Activated naive CD8-positive, alpha-beta T cell treated with anti-CD3 and anti-CD28 coated beads, Interleukin-2, amount 50 U/mL, for 16 hours (primary cell): ENCODE results near the gene LTF.
"Not testable (repeated sequence)": the region's sequence is repeated elsewhere in the genome, so short reads cannot be mapped to it uniquely, and the experiment has no call there.

Experiments used
- DNase-seq: peaks from one replicate; pipeline ENCODE4 v3.0.0-alpha.2; 2020; ENCODE audit warnings: low read depth, low spot score

LTF gene

DNA sequence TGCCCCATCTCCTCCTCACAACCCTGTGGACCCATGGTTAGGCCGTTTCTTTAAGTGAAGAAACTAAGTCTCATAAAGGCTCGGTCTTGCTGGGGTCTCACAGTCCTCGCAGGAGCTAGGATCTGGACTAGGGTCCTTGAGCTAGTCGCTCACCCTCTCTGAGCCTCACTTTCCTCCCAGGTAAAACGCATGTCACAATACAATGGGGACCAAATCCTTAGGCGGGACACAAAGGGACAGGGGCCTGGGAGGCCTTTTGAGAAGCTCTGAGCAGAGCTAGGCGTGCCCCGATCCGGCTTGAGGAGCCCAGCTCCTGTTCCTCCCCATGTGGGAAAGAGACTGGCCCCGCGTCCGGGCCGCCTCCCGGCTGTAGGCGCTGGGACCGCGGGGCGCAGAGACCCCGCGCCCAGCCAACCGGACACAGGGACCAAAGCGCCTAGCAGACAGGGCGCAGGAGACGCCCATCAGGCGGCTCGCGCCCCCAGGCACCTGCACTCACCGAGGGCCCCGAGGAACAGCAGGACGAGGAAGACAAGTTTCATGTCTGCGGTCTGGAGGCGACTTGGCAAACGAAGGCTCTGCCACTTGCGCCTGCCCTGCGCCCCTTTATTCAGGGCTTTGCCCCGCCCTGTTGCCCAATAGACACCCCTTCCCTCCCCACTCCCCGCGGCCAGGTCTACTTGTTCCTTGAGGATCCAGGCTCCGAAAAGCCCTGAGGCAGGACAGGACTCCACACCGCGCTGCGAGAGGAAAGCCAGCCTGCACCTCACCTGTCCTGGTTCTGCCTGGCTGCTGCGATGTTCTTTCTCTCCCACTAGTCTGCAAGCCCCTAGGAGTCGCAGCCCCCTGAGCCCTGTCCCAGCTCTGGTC, at the start of gene LTF:
Gene LTF, minus strand, starts transcription at position 580 of the 870 bp plus-strand sequence. Its CDS starts 38 bp downstream, at position 542.
- no peak for DNase-seq

DNA sequence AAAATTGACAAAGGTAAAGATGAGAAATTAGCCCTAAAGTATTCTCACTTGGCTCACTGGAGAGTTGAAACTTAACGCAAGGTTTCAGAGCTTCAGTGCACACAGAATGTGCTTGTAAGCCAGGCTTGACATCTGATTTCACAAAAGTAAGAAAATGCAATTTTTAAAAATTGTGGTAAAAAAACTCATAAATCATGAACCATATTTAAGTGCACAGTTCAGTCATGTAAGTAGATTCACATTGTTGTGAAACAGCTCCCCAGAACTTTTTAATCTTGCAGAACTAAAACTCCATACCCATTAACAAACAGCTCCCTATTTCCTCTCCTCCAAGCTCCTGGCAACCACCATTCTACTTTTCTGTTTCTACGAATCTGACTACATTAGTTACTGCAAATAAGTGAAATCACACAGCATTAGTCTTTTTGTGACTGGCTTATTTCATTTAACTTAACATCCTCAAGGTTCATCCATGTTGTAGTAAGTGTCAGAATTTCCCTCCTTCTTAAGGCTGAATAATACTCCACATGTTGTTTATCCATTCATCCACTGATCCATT, 47.6 kb upstream of the LTF start:
- DNase-seq = no peak

DNA sequence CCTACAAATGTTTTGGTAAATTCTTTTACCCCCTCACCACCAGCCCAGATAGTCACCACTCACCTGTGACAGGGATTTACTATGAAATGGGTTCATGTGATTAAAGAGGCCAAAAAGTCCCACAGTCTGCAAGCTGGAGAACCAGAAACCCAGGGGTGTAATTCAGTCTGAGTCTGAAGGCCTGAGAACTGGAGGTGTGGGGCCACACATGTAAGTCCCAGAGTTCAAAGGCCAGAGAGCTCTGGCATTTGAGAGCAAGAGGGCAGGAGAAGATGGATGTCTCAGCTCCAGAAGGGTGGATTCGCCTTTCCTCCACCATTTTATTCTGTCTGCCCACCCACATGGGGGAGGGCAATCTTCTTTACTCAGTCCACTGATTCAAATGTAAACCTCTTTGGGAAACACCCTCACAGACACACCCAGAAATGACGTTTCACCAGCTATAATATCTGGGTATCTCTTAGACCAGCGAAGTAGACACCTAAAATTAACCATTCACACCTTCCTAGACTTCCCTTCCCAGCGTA, 45.0 kb upstream of the LTF start:
- no peak for DNase-seq

DNA sequence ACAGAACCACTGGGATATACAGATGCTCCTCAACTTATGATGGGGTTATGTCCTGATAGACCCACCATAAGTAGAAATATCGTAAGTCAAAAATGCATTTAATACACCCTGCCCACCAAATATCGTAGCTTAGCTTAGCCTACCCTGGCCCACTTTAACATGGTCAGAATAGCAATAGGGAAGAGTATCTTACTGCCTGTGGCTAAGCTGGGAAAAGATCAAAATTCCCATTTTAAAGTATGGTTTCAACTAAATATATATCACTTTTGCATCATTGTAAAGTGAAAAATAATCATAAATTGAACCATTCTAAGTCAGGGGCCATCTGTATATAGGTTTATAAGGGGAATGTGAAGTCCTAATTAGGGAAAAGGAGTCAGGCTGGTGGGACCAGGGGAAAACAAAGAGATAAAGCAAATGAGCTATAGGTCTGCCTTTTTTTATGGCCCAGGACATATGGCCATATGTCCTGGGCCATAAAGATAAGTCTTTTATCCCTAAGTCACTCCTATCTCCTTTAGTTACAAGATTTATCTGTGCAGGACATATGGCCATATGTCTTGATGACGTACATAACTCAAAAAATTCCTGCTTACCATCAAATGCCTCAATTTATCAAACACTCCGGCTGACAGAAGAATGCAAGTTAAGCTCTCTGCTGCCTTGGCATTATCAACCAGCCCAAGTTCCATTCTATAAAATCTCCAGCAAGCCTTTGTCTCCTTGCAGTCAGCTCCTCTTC, 44.3 kb upstream of the LTF start:
- DNase-seq = no peak

DNA sequence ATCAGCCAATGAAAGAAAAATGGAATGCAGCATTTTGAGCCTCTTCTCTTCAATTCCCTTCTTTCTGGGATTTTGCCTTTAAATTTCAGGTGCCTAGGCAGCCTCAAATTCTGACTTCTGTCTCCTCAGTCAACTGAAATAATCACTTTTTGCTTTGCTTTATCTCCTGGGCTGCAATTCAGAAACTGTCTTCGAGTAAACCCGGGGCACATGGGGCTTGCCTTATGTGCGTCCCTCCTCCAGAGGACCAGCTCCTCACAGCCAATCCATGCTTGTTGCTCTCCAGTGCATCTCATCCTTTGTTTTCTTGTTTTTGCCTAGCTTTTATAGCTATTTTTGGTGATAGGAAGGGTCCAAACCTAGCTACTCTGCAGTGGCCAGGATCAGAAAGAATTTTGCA, 41.8 kb upstream of the LTF start:
- DNase-seq = no peak

DNA sequence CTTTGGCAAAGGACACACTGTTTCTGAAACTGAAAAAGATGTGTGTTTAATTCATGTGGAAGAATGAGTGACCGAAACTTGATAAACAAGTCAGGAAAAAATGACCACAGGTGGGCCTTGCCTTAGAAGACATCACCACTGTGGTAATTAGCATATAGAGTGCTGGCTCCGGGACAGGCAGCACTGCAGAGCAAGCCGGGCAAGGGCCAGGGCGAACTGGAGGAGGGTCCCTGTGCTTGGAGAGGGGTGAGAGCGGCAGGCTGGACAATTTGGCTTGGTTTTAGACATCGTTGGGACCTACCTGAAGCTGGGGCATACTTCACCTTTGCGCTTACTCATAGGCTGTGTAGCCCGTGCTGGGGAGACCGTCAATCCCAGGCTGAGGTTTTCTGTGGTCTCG, 41.2 kb upstream of the LTF start:
- DNase-seq = no peak

DNA sequence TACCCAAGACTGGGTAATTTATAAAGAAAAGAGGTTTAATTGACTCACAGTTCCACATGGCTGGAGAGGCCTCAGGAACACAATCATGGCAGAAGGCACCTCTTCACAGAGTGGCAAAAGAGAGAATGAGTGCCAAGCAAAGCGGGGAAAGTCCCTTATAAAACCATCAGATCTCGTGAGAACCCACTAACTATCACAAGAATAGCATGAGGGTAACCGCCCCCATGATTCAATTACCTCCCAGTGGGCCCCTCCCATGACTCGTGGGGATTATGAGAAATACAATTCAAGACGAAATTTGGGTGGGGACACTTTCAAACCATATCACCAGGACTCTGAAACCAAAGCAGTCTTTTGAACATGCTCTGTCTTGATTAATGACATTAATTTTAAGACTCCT, 40.1 kb upstream of the LTF start:
- no peak for DNase-seq

DNA sequence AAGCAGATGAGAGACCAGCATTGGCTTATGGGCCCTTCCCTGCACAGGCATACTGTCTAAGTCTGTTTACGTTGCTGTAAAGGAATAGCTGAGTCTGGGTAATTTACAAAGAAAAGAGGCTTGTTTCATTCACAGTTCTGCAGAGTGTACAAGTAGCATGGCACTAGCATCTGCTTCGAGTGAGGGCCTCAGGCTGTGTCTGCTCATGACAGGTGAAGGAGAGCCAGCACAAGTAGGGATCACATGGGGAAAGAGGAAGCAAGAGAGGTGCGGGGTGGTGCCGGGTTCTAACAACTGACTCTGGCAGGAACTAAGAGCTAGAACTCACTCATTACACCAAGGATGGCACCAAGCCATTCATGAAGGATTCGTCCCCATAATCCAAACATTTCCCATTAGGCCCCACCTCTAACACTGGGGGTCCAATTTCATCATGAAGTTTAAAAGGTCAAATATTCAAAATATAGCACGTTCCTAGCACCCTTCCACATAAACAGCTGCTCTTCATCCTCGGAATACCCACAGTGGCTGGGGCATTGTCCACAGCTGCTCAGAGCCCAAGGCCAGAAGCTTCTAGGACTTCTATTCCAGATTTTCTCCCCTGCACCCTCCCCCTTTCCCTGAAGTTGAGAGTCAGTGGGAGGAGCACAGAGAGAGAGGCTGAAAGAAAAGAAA, 38.6 kb upstream of the LTF start:
- DNase-seq = no peak

DNA sequence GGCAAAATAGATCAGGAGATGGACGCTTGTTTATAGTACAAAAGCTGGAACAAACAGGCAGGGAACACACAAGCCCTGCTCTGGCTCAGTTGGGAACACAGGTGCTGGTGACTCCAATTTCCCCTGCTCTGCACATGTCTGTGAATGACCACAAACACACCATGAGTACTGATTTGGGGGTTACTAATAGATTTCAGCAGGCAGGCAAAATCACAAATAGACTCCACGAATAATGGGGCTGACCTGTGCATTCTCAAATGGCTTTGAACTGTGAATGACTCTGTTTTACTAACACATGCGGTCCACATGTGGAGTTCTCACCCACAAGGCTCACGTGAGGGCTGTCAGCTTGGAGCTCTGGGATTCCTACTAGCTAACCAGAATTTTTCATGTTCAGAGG, 37.0 kb upstream of the LTF start:
- no peak for DNase-seq

DNA sequence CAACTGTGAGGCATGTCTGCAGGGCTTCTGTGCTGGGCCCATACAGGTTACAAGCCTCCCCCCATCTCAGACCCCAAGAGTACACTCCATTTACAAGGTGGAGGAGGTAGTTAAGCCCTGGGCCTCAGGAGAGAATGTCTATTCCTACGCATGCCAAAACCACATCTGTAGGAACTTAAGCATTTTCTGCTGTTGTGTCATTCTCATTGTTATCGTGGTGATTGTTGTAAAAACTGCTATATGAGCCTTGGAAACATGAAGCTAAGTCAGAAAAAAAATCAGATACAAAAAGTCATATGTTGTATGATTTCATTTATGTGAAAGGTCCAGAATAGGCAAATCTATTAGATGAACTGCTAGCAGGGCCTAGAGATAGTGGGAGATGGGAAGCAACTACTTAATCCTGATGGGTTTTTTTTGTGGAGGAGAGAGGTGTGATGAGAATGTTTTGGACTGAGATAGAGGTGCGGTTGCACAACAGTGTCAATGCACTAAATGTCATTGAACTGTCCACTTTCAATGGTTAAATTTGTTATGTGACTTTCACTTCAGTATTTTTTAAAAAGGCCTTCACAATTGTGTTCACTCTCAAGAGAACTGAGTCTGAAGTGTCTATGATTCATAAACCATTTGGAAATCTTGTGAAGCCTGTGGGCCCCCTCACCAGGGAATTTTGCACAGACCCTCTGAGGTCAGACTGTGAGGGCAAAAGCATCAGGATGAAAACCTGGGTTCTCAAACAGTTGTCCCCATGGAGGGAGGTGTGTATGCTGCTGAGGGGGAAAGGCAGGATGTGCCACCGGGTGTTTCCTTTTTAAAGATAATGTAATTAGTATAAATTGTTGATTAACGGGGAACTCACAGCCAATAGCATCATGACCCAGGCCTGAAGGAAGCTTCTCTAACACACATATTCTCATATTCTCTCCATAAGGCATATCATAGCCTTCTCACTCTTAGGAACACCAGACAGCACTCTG, 36.2 kb upstream of the LTF start:
- no peak for DNase-seq

DNA sequence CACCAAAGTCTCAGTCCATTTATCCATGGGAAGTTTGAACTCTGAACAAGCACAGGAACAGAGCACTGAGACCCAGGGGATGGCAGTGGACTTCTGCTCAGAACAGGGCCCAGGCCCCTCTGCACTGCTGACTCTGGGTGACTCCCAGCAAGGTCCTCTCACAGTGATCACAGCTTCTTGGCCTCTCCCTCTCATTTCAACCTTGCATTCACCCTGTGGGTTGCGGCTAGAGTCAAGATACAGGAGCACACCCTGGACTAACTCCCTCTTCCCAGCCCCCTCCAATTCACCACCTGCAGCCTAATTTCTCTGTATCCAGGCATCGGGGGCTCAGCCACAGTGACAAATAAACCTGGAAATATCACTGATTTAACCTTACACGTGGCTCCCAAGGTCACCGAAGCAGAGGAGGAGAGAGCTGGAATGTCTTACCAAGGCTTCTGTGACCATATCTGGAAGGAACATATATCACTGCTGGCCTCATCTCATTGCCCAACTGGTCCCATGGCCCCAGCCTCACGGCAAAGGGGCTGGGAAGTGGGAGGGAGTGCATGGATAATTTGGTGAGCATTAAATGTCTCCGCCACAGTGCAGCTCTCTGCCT, 34.3 kb upstream of the LTF start:
- no peak for DNase-seq

DNA sequence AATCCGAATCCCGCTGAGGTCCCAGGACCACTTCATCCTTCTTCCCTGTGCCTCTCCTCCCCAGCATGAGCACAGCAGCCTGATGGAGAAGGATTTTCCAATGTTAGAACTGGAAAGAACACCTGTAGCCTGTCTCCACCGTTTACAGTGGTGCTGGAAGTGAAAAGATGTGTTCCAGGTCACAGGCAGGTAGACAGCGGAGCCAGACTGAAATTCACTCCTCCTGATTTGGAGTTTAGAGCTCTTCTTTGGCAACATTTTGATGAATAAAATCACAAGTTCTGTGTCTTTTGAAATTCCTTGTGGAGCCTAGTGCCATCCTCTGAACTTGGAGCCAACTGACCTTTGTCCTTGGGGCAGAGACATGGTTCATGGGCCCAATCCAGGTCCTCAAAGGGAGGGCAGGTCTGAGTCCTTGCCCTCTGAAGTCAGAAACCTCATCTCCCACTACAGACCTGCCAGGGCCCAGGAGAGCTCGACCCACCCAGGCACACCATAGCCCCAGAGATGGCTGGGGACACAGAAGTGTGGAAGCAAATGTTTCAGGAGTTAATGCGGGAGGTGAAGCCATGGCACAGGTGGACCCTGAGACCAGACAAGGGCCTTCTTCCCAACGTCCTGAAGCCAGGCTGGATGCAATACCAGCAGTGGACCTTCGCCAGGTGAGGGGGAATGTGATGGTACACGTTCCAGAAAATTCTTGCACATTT, 33.0 kb upstream of the LTF start, which contains the start of gene RTP3:
Gene RTP3, plus strand, starts transcription at position 421 of the 710 bp plus-strand sequence. Its CDS starts 87 bp downstream, at position 508.
- no peak for DNase-seq

DNA sequence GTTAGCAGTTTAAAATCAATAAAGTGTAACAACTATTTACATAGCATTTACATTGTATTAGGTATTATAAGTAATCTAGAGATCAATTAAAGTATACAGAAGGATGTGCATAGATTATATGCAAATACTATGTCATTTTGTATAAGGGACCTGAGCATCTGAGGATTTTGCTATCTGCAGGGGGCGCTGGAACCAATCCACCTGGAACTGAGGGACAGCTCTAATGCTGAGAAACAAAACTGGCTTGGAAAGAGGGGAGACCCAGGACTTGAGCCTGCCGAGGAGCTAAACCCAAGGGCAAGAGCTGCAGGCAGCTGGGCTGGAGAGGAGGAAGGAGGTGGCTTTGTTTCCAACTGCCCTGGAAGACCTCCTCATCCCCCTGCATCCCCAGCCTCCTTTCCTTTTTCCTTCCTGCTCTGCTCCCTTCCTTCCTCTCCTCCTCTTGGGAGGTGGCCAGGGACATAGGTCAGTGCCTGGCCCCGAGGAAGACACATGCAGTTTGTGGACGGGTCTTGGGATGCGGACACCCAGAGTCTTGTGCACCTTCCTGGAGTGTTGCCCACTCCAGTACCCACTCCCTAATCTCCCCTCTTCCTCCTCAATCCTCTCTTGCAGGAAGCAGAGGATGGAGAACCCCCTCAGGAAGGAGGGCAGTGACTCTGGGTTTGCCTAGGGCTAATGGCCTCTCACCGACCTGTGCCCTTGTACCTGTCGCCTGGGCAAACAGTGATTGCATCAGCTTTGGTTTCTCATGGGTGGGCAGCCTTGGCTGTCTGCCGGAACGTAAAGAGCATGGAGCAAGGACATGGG, 32.2 kb upstream of the LTF start:
- no peak for DNase-seq

DNA sequence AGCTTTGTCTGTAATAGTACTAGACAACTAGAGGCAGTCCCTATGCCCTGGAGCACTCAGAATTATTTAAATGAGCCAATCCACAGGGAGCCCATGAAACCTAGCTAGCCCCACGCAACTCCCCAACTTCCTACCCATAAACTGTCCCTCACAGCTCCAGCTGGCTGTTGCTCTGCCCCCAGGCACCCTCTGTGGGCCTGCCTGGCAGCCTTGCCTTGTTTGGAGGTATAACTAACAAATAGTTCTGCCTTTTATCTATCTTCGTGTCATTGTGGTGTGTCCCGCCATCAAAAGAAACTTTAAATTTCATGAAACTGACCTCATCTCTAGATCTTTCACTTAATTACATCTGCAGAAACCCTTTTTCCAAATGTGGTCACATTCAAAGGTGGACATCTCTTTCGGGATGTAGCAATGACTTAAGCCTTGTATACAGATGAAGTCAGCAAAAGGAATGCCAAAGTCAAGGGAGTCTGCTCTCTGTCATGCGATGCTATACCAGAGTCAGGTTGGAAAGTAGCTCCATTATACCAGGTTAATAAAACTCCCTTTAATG, 31.3 kb upstream of the LTF start:
- DNase-seq = no peak

DNA sequence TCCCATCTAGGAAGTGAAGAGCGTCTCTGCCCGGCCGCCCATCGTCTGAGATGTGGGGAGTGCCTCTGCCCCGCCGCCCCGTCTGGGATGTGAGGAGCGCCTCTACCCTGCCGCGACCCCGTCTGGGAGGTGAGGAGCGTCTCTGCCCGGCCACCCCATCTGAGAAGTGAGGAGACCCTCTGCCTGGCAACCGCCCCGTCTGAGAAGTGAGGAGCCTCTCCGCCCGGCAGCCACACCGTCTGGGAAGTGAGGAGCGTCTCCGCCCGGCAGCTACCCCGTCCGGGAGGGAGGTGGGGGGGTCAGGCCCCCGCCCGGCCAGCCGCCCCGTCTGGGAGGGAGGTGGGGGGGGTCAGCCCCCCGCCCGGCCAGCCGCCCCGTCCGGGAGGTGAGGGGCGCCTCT, 29.8 kb upstream of the LTF start:
- not testable (repeated sequence) for DNase-seq

DNA sequence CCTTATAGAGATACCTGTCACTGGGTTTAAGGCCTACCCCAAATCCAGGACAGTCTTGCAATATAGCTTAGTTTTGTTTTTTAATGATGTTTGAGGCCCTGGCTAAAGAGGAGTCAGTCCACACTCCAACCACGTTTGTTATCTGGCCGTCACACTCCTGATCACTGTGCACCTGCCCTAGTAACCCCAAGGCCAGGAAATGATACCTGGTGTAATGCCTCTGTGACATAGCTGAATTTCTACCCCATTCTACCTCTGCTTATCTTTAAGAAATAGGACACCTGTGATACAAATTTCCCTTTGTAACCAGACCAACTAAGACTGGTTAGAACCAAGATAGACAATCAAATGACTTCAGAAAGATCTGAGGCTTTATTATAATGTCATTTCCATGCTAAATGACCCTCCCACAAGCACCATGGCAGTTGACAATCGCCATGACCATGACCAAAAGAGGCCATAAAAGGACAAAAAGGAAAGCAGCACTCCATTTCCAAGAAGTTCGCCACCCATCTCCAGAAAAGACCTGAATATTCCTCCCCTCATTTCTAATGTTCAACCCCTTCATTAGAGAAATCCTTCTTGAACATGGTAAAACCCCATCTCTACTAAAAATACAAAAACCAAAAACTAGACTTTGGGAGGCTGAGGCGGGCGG, 28.3 kb upstream of the LTF start:
- no peak for DNase-seq
